Measurements from ENCODE around the gene ELMO2.

ELMO2 gene

GRCh38 chr20:46365487-46366220, 40.8 kb downstream of the ELMO2 start:
- peak; percentile 30 for DNase-seq

- no peak for DNase-seq
Measured at GRCh38 chr20:46364670-46365486, 41.5 kb downstream of the ELMO2 start.

- peak; percentile 87 for DNase-seq
Measured at GRCh38 chr20:46363874-46364669, 42.3 kb downstream of the ELMO2 start.

- no peak for DNase-seq
Measured at GRCh38 chr20:46362921-46363867, 43.2 kb downstream of the ELMO2 start.

- DNase-seq: no peak
Measured at GRCh38 chr20:46361811-46362210, 44.6 kb downstream of the ELMO2 start.

GRCh38 chr20:46361381-46361780, 45.0 kb downstream of the ELMO2 start:
- no peak for DNase-seq

GRCh38 chr20:46359233-46359751, 47.1 kb downstream of the ELMO2 start:
- no peak for DNase-seq

- no peak for DNase-seq
Measured at GRCh38 chr20:46358346-46359058, 47.9 kb downstream of the ELMO2 start.

GRCh38 chr20:46357030-46357514, 49.3 kb downstream of the ELMO2 start:
- no peak for DNase-seq

- no peak for DNase-seq
Measured at GRCh38 chr20:46356195-46357029, 50.0 kb downstream of the ELMO2 start.

- no peak for DNase-seq
Measured at GRCh38 chr20:46355778-46356177, 50.6 kb downstream of the ELMO2 start.

GRCh38 chr20:46354920-46355654, 51.3 kb downstream of the ELMO2 start:
- no peak for DNase-seq

GRCh38 chr20:46354207-46354555, 52.2 kb downstream of the ELMO2 start:
- DNase-seq: no peak

GRCh38 chr20:46353500-46354206, 52.8 kb downstream of the ELMO2 start:
- DNase-seq: no peak

GRCh38 chr20:46352370-46352938, 54.0 kb downstream of the ELMO2 start:
- no peak for DNase-seq

- DNase-seq: no peak
Measured at GRCh38 chr20:46351357-46352058, 54.9 kb downstream of the ELMO2 start.

GRCh38 chr20:46350986-46351267, 55.5 kb downstream of the ELMO2 start:
- no peak for DNase-seq
